Measurements from ENCODE around the gene VPS50. TPM values are rescaled to one million over a fixed set of nuclear protein-coding genes. Genes with fewer than 3 reads are reported as not detected.

Gene VPS50
- total RNA-seq, 1 experiment from 2014 or later = 9.2 TPM

- peaks cover 29% of the 10 kb centered on the region for H3K27me3 Mint-ChIP-seq (ENCODE audit: low read depth)
- no peak overlapping the region for H3K4me3 Mint-ChIP-seq
- H3K36me3 Mint-ChIP-seq = no peaks in the 10 kb centered on the region
- H3K27ac Mint-ChIP-seq = no peak overlapping the region
- ChIA-PET POLR2A (no interaction called here), CTCF (no interaction called here)
- DNase-seq (ENCODE audit: low spot score) (no peak), ATAC-seq (no peak)
- H3K4me1 Mint-ChIP-seq = no peaks in the 10 kb centered on the region
- TF ChIP-seq TP53 (CRISPR knock-in tag; IDR thresholded peaks at IDR 0.05) (no peak), TCF7 (CRISPR knock-in tag; IDR thresholded peaks at IDR 0.05; ENCODE audit: low read depth) (no peak), KAT7 (CRISPR knock-in tag; IDR thresholded peaks at IDR 0.05; ENCODE audit: borderline replicate concordance) (no peak), ZMAT4 (CRISPR knock-in tag; IDR thresholded peaks at IDR 0.05) (no peak), HMGA2 (CRISPR knock-in tag; IDR thresholded peaks at IDR 0.05) (no peak), ZSCAN18 (CRISPR knock-in tag; IDR thresholded peaks at IDR 0.05) (no peak), NFYB (CRISPR knock-in tag; conservative IDR thresholded peaks at IDR 0.05; ENCODE audit: low read depth) (no peak)
- H3K9me3 Mint-ChIP-seq = no peaks in the 10 kb centered on the region
Observed at GRCh38 chr7:93185303-93186027, 46.7 kb upstream of the VPS50 start.

DNA sequence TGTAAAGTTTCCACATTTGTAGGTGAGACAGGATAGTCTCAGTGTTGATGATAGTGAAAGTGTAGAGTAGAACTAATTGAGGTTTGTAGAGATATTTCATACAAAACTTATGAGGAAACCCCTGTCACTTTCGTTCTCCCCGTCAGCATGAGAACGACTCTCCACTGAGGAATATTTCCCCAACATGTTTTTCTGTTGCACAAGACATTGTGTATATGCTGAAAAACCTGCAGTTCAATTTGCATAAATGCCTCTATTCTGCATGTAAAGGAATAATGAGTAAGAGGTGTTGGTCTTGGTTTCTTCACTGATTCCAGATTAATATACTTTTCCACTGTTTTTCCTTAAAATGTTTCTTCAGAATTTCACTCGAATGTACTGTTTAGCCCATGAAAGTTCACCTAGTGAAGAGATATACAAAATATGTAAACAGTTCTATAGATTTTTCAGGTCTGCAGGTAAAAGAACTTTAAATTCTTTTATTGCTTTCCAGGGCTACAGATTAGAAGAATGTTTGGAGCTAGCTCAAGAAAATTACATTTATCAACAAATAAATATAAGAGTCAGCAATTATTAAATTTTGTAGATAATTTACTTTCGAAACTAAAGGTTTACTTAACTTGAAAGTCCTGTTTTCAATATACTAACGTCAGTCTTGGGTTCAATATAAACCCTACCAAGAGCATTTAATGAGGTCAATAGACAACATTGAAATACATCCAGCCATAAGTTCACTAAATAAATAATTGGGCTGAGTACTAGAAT is 43.1 kb upstream of the VPS50 start:
- Mint-ChIP-seq H3K27me3 (ENCODE audit: low read depth) (peaks cover 42% of the 10 kb centered on the region), H3K4me3 (no peak overlapping the region), H3K27ac (no peak overlapping the region), H3K9me3 (no peaks in the 10 kb centered on the region), H3K36me3 (no peaks in the 10 kb centered on the region), H3K4me1 (no peaks in the 10 kb centered on the region)
- TF ChIP-seq NFATC4 (CRISPR knock-in tag; IDR thresholded peaks at IDR 0.05) = no peak
- TF ChIP-seq, protein P1, sequence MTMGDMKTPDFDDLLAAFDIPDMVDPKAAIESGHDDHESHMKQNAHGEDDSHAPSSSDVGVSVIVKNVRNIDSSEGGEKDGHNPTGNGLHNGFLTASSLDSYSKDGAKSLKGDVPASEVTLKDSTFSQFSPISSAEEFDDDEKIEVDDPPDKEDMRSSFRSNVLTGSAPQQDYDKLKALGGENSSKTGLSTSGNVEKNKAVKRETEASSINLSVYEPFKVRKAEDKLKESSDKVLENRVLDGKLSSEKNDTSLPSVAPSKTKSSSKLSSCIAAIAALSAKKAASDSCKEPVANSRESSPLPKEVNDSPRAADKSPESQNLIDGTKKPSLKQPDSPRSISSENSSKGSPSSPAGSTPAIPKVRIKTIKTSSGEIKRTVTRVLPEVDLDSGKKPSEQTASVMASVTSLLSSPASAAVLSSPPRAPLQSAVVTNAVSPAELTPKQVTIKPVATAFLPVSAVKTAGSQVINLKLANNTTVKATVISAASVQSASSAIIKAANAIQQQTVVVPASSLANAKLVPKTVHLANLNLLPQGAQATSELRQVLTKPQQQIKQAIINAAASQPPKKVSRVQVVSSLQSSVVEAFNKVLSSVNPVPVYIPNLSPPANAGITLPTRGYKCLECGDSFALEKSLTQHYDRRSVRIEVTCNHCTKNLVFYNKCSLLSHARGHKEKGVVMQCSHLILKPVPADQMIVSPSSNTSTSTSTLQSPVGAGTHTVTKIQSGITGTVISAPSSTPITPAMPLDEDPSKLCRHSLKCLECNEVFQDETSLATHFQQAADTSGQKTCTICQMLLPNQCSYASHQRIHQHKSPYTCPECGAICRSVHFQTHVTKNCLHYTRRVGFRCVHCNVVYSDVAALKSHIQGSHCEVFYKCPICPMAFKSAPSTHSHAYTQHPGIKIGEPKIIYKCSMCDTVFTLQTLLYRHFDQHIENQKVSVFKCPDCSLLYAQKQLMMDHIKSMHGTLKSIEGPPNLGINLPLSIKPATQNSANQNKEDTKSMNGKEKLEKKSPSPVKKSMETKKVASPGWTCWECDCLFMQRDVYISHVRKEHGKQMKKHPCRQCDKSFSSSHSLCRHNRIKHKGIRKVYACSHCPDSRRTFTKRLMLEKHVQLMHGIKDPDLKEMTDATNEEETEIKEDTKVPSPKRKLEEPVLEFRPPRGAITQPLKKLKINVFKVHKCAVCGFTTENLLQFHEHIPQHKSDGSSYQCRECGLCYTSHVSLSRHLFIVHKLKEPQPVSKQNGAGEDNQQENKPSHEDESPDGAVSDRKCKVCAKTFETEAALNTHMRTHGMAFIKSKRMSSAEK (CRISPR knock-in tag; IDR thresholded peaks at IDR 0.05; ENCODE audit: borderline replicate concordance) = no peak
- CTCF ChIA-PET = no interaction called here
- no peak for ATAC-seq
- POLR2A ChIA-PET = no interaction called here
- no peak for DNase-seq (ENCODE audit: low spot score)

- H3K36me3 Mint-ChIP-seq = no peaks in the 10 kb centered on the region
- POLR2A ChIA-PET = no interaction called here
- TF ChIP-seq SP1 (CRISPR knock-in tag; conservative IDR thresholded peaks at IDR 0.05) (no peak), HMGA2 (CRISPR knock-in tag; IDR thresholded peaks at IDR 0.05) (no peak), ATF2 (CRISPR knock-in tag; IDR thresholded peaks at IDR 0.05; ENCODE audit: borderline replicate concordance, low read depth) (no peak), E2F1 (CRISPR knock-in tag; IDR thresholded peaks at IDR 0.05) (no peak), GTF2I (CRISPR knock-in tag; conservative IDR thresholded peaks at IDR 0.05) (no peak), MYBL2 (CRISPR knock-in tag; IDR thresholded peaks at IDR 0.05) (no peak), ZBTB43 (CRISPR knock-in tag; IDR thresholded peaks at IDR 0.05) (no peak)
- TF ChIP-seq, protein P2, sequence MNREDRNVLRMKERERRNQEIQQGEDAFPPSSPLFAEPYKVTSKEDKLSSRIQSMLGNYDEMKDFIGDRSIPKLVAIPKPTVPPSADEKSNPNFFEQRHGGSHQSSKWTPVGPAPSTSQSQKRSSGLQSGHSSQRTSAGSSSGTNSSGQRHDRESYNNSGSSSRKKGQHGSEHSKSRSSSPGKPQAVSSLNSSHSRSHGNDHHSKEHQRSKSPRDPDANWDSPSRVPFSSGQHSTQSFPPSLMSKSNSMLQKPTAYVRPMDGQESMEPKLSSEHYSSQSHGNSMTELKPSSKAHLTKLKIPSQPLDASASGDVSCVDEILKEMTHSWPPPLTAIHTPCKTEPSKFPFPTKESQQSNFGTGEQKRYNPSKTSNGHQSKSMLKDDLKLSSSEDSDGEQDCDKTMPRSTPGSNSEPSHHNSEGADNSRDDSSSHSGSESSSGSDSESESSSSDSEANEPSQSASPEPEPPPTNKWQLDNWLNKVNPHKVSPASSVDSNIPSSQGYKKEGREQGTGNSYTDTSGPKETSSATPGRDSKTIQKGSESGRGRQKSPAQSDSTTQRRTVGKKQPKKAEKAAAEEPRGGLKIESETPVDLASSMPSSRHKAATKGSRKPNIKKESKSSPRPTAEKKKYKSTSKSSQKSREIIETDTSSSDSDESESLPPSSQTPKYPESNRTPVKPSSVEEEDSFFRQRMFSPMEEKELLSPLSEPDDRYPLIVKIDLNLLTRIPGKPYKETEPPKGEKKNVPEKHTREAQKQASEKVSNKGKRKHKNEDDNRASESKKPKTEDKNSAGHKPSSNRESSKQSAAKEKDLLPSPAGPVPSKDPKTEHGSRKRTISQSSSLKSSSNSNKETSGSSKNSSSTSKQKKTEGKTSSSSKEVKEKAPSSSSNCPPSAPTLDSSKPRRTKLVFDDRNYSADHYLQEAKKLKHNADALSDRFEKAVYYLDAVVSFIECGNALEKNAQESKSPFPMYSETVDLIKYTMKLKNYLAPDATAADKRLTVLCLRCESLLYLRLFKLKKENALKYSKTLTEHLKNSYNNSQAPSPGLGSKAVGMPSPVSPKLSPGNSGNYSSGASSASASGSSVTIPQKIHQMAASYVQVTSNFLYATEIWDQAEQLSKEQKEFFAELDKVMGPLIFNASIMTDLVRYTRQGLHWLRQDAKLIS (CRISPR knock-in tag; IDR thresholded peaks at IDR 0.05; ENCODE audit: borderline replicate concordance) = no peak
Observed at GRCh38 chr7:93194386-93194785, 37.8 kb upstream of the VPS50 start.

More at GRCh38 chr7:93194386-93194785, 37.8 kb upstream of the VPS50 start:
- Mint-ChIP-seq H3K27me3 (ENCODE audit: low read depth) (peaks cover 26% of the 10 kb centered on the region), H3K4me3 (no peak overlapping the region), H3K4me1 (no peaks in the 10 kb centered on the region), H3K27ac (no peak overlapping the region), H3K9me3 (no peaks in the 10 kb centered on the region)
- no peak for DNase-seq (ENCODE audit: low spot score)
- CTCF ChIA-PET = interaction anchor here (1.0 kb wide), 1 partner anchor 249 kb away, joined by 3 read pairs; no protein-coding TSS in a partner anchor
- ATAC-seq = no peak
